Measurements from ENCODE around the gene EBF3.

The EBF3 gene

DNA sequence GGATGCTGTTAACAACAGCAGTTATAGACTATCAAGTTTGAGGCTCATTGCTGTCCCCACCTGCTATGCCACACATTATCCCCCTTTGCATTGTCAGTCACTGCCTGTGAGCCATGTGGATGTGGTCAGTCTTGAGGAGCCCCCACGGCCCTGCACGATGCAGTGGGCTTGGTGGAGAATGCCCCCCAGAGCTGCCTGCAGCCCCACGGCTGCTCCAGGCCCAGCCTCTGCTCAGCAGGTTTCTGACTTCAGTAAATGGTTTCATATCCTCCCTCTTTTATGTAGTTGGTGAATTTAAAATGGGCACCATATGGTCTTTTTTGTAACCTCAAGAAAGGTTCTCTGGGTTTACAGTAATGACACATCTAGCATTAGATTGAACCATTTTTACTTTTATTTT, 164.1 kb downstream of the EBF3 start:
- no peak for DNase-seq (ENCODE audit: low read depth in 3 of 3)

DNA sequence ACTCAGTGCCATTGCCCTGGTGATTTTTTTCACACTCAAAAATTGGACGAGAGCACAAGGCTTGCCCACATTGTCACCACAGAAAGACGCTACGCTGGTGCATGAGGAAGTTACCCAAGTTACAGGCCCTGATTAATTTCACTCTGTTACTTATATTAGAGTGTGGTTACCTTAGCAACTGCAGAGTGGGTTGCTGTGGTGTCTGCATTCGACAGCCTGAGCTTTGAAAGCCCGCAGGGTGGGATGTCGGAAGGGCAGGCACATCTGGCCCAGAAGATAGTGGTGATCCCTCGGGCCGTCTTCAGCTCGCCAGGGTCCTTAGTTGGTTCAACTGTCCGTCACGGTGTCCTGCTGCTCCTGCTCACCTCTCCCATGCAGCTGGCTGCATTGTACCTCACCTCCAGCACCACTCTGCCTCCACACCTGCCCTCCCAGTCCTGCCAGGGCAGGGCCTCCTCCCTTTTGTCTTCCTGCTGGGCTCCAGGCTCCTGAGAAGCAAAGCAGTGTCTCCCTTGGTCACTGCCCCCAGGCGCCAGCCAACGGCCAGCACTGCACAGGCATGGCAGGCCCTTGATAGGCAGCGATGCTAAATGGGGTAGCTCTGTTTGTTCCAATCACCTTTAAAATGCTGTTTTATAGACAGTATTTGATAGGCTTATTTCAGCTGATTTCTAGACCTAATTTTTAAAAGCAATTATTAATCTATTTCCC, 167.2 kb downstream of the EBF3 start:
- DNase-seq (ENCODE audit: low read depth in 3 of 3), result no peak

DNA sequence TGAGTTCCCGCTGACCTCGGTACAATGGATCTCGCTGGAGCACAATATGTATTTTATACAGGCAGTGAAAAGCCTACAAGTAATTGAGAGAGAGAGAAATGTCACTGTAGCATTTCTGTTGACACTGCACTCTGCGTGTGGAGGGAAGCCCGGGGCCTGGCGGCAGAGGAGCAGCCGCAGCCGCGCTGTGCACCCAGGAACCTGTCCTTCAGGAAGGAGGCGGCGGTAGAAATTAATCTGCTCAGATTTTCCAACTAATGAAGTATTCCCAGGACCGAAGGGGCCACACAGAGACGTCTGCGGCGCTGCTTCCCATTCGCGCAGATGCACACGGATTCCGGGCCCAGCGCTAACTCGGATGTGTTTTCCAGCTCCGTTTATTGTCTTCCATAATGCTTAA, 170.1 kb downstream of the EBF3 start:
- DNase-seq (ENCODE audit: low read depth in 3 of 3), result no peak

DNA sequence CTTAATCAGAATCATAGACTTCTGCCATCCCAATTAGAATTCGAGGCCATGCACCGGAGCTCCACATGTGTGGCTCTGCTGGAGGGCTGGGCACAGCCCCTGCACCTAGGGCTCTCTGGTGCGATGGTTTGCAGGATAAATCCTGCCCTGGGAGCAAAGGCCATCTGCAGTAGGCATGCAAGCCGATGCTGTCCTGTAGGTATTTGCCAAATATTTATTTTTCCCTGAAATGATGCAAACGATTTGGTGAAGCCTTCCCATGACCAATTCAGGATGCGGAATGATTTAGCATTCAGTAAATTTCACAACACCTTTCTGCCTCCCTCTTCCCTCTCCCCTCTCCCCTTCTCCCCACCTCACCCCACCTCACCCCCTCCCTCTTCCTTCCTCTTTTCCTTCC, 170.6 kb downstream of the EBF3 start:
- DNase-seq (ENCODE audit: low read depth in 3 of 3), result no peak

DNA sequence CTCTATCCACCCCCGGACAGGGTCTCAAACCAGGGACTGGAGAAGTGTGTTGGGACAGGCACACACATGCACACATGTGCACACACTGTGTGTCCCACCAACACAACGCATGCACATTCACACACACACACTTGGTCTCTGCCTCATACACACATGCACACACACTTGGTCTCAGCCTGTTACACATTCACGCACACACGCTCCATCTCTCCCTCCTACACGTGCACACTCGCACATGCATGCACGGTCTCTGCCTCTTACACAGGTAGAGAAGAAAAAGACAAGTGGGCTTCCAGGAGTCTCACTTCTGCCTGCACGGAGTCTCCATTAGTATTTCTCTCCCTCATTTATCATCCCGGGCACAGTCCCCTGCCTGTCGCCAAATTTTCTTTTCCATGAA, 171.2 kb downstream of the EBF3 start:
- DNase-seq (ENCODE audit: low read depth in 3 of 3), result no peak

DNA sequence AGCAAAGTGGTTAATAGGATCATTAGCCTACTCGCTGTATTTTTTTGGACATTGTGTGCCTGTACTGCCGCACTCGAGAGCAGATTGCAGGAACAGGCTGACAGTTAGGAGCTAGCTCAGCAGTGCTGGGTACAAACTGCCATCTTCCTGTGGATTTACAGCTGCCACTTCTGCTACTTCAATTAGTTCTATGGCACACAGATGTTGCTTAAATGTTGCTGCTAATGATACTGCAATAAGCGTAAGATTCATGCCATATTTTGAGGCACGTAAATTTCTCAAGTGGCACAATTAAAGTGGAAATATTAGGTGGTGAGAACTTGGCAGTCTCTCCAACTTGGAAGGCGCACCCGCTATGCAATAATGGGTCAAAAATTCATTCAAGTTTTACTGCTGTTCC, 171.9 kb downstream of the EBF3 start:
- DNase-seq (ENCODE audit: low read depth in 3 of 3), result no peak

DNA sequence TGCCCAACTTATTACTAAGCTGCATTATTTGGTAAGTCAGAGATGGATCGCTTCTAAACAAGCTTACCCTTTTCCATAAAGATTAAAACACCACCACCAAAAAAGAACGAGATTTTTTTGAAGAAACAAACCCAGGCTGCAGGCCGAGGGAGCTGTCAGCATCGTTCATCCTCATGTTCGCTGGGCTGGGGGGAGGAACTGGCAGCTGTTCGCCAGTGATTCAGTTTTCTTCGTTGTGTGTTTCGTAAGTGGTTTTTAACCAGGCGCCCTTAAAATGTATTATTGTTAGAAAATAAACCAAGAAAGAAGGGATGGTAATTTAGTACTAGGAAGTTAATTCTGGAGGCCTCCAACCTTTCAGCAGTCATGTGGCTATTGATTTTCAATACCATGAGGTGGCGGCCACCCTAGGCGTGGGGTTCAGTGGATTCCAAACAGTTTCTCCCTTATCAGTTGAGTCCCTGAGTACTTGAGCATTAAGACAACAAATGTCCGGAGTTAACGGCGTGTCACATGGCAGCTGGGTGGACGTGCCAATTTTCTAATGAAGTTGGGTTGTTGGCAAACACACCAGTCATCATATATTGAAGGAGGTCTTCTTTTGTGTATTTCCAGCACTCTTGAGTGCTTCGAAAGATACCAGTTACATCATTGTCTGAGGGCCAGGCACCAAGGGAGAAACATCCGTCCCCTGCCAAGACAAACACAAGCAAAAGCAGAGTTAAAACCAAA, 173.2 kb downstream of the EBF3 start:
- no peak for DNase-seq (ENCODE audit: low read depth in 3 of 3)

DNA sequence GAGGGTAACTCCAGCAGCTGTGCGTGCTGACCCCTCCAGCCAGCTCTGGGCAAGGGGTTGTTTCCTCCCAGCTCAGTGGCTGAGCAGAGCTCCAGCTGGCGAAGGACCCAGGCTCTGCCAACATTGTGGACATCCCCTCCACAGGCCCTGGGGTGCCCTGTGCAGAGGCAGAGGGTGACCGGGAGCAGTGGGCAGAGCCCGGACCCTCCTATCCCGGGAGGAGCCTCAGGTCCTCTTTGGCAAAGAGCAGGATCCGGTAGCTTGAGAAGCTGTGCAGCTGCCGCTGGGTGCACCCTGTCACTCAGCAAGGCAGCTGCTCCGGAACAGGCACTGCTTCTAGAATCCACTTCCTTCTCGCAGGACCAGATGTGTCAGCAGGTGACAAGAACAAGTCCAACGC, 175.9 kb downstream of the EBF3 start:
- no peak for DNase-seq (ENCODE audit: low read depth in 3 of 3)

DNA sequence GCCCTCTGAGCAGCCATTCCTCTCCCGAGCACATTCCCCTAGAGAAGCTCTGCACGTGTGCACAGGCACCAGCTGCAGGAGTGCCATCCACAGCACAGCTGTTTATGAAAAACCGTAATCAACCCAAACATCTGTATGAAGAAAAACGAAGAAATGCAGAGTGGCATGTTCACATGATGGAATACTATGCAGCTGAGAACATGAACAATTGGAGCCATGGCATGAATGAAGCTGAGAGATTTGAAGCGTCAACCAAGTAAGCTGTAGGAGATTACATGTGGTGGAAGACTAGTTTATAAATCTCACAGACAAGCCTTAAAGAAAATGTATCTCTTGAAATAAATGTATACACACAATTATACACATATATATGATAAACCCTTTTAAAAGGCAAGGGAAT, 176.5 kb downstream of the EBF3 start:
- no peak for DNase-seq (ENCODE audit: low read depth in 3 of 3)

DNA sequence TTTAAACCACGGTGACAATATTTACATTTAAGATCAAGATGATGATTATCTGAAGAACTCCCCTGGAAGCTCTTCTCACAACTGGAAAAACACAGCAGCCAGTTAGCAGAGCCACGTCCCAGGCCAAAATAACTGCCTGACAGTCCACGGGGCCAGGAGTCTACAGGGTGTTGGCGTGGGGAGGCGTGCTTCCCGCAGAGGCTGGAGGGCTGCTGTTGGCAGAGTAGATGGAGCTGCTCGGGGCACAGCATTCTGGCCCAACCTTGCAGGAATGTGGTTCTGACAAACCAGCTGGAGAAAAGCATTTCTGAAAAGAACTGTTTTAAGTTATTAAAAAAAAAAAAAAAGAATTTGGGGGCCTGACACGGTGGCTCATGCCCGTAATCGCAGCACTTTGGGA, 177.9 kb downstream of the EBF3 start:
- DNase-seq (ENCODE audit: low read depth in 3 of 3), result no peak

DNA sequence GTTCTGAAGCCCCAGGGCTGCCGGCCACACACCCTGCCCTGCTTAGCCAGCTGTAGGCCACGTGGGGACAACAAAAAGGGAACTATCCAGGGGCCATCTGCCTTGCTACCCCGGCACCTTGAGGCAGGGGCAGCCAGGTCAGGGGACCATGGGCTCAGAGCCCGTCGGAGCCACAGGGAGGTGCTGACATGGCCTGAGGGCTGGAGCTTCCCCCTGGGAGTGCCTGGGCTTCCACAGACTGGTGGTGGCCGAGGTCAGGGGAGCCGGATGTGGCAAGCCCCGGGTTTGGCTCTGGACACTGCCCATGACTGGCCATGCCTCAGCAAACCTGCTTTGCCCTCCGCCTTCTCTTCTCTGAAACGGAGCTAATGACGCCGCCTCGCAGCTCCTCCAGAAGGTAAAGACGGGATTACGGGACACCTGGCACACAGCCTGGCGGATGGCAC, 178.5 kb downstream of the EBF3 start:
- DNase-seq (ENCODE audit: low read depth in 3 of 3), result no peak
